CD4-positive, alpha-beta T cell (primary cell): ENCODE measurements around the gene APP. TPM values are rescaled to one million over a fixed set of nuclear protein-coding genes. Genes with fewer than 3 reads are reported as not detected.
"Not testable (repeated sequence)": the region's sequence is repeated elsewhere in the genome, so short reads cannot be mapped to it uniquely, and the experiment has no call there.

Experiments used
- ATAC-seq: fragments of 200-7000 bp; cut with Tn5 transposase; one replicate; pipeline ENCODE4 v1.10.0; 2022; ENCODE audit warnings: mild to moderate bottlenecking; ENCODE audit not compliant: poor library complexity
- CTCF ChIA-PET: fragments of 350-600 bp; sonication (Branson Sonifier 250); formaldehyde crosslinking; loops from one replicate; lab custom pipeline; 2021; ENCODE audit warnings: antibody characterized with exemption, inconsistent platforms; lab: Charles Lee
- POLR2A ChIA-PET: fragments of 350-600 bp; sonication (Branson Sonifier 250); formaldehyde crosslinking; loops from one replicate; lab custom pipeline; 2021; ENCODE audit warnings: antibody characterized with exemption, inconsistent platforms; lab: Charles Lee
- DNase-seq, 14 experiments: peaks; one replicate each; pipeline ENCODE4 v3.0.0-alpha.2; 2013 to 2020; ENCODE audit warnings: mixed read lengths in 2 of 14
- H3K27ac ChIP-seq, 2 donors: one replicate each; pipeline versions ENCODE4 v1.5.1 to v1.7.0; 2013; ENCODE audit warnings: low read length in 2 of 2, low read depth in 1 of 2, mild to moderate bottlenecking in 1 of 2
- H3K27me3 ChIP-seq, 2 experiments: 1 replicate in 1 of 2; 2 replicates in 1 of 2; pipeline versions ENCODE4 v1.6.1 to v1.7.0; 2013; ENCODE audit warnings: low read length in 2 of 2, control low read depth in 1 of 2, mild to moderate bottlenecking in 1 of 2, moderate library complexity in 1 of 2; ENCODE audit not compliant: insufficient read depth in 2 of 2, control insufficient read depth in 1 of 2
- H3K36me3 ChIP-seq: one replicate; pipeline ENCODE4 v1.6.1; 2013; ENCODE audit warnings: low read length, control low read depth; ENCODE audit not compliant: insufficient read depth
- H3K4me1 ChIP-seq: one replicate; pipeline ENCODE4 v1.6.1; 2013; ENCODE audit warnings: low read length, control low read depth; ENCODE audit not compliant: insufficient read depth
- H3K4me3 ChIP-seq: one replicate; pipeline ENCODE4 v1.5.1; 2013; ENCODE audit warnings: mild to moderate bottlenecking, low read length, moderate library complexity
- H3K9me3 ChIP-seq, 2 experiments: 1 replicate in 1 of 2; 2 replicates in 1 of 2; pipeline versions ENCODE4 v1.6.1 to v1.7.0; 2013; ENCODE audit warnings: low read length in 2 of 2, mild to moderate bottlenecking in 2 of 2, control low read depth in 1 of 2, moderate library complexity in 1 of 2; ENCODE audit not compliant: control insufficient read depth in 1 of 2, insufficient read depth in 1 of 2
- H3K27ac Mint-ChIP-seq: one replicate; pipeline ENCODE4 v1.8.0; 2020; ENCODE audit warnings: mixed read lengths
- H3K27me3 Mint-ChIP-seq: one replicate; pipeline ENCODE4 v1.8.0; 2021; ENCODE audit warnings: mixed read lengths
- H3K36me3 Mint-ChIP-seq: one replicate; pipeline ENCODE4 v1.8.0; 2021; ENCODE audit warnings: low read depth, mixed read lengths
- H3K4me1 Mint-ChIP-seq: one replicate; pipeline ENCODE4 v1.8.0; 2021; ENCODE audit warnings: low read depth, mixed read lengths
- H3K4me3 Mint-ChIP-seq: one replicate; pipeline ENCODE4 v1.8.0; 2020; ENCODE audit warnings: mild to moderate bottlenecking, mixed read lengths
- H3K9me3 Mint-ChIP-seq: one replicate; pipeline ENCODE4 v1.8.0; 2020; ENCODE audit warnings: mixed read lengths
- CTCF ChIP-seq: fragments of 200-600 bp; IDR thresholded peaks from one replicate; pipeline ENCODE4 v1.8.0; 2022; ENCODE audit warnings: antibody characterized with exemption, mild to moderate bottlenecking
- intact Hi-C, 2 experiments: fragments of 100-400 bp; cut with DNase I in 1 of 2; cut with micrococcal nuclease in 1 of 2; formaldehyde crosslinking; loops; one replicate each; pipeline versions ENCODE4 v1.15.1 to v1.9.0; 2023 to 2025; cut with DNase I, micrococcal nuclease
- total RNA-seq, 174 experiments: library from RNA in 2 of 174; stranded (reverse) in 2 of 174; gene quantifications; one replicate each; pipeline ENCODE4 v1.2.3 and lab custom pipeline; 2021 to 2026

APP gene
- total RNA-seq, 2 experiments from 2014 or later: 43.6 to 44.4 TPM

GRCh38 chr21:25925064-25925800 lies 245.3 kb downstream of the APP start:
- no peaks in the 10 kb centered on the region for H3K9me3 Mint-ChIP-seq
- intact Hi-C loops: no loop called here
- CTCF ChIA-PET: no interaction called here

GRCh38 chr21:25918152-25918551 lies 252.4 kb downstream of the APP start:
- H3K4me1 Mint-ChIP-seq, ATAC-seq, H3K4me3 ChIP-seq, H3K4me1 ChIP-seq, H3K36me3 ChIP-seq, H3K27ac Mint-ChIP-seq, POLR2A ChIA-PET, CTCF ChIA-PET, H3K4me3 Mint-ChIP-seq, H3K27me3 Mint-ChIP-seq, H3K9me3 Mint-ChIP-seq, intact Hi-C loops, H3K27me3 ChIP-seq, H3K36me3 Mint-ChIP-seq, DNase-seq, H3K27ac ChIP-seq, H3K9me3 ChIP-seq: not testable (repeated sequence)

More at GRCh38 chr21:25925064-25925800, 245.3 kb downstream of the APP start:
- no peaks in the 10 kb centered on the region for H3K9me3 ChIP-seq
- no peaks in the 10 kb centered on the region for H3K4me1 ChIP-seq
- no peak for TF ChIP-seq CTCF
- H3K27ac ChIP-seq: no peak overlapping the region
- no peaks in the 10 kb centered on the region for H3K27me3 ChIP-seq
- Mint-ChIP-seq H3K27ac (no peak overlapping the region), H3K36me3 (peaks cover 25% of the 10 kb centered on the region), H3K4me3 (no peak overlapping the region), H3K4me1 (no peaks in the 10 kb centered on the region), H3K27me3 (no peaks in the 10 kb centered on the region)
- no peak for ATAC-seq
- no peak for DNase-seq
- POLR2A ChIA-PET: no interaction called here
- no peak overlapping the region for H3K4me3 ChIP-seq
- no peaks in the 10 kb centered on the region for H3K36me3 ChIP-seq

- Histone ChIP-seq H3K36me3 (no peaks in the 10 kb centered on the region), H3K9me3 (no peaks in the 10 kb centered on the region), H3K27ac (no peak overlapping the region), H3K4me1 (no peaks in the 10 kb centered on the region), H3K27me3 (no peaks in the 10 kb centered on the region), H3K4me3 (no peak overlapping the region)
- H3K27me3 Mint-ChIP-seq: no peaks in the 10 kb centered on the region
- DNase-seq (no peak), ATAC-seq (no peak)
- no peak overlapping the region for H3K4me3 Mint-ChIP-seq
- H3K4me1 Mint-ChIP-seq: no peaks in the 10 kb centered on the region
- intact Hi-C loops: no loop called here
- CTCF ChIA-PET: no interaction called here
- H3K9me3 Mint-ChIP-seq: no peaks in the 10 kb centered on the region
- no peak overlapping the region for H3K27ac Mint-ChIP-seq
- TF ChIP-seq CTCF: no peak
- H3K36me3 Mint-ChIP-seq: peaks cover 15% of the 10 kb centered on the region
- POLR2A ChIA-PET: no interaction called here
These were observed 254.3 kb downstream of the APP start for GRCh38 chr21:25916226-25916625.

- intact Hi-C loops: no loop called here
- Mint-ChIP-seq H3K9me3 (no peaks in the 10 kb centered on the region), H3K4me1 (no peaks in the 10 kb centered on the region), H3K36me3 (peaks cover 25% of the 10 kb centered on the region), H3K27ac (no peak overlapping the region), H3K27me3 (no peaks in the 10 kb centered on the region), H3K4me3 (no peak overlapping the region)
- POLR2A ChIA-PET: no interaction called here
- Histone ChIP-seq H3K27ac (no peak overlapping the region), H3K36me3 (no peaks in the 10 kb centered on the region), H3K9me3 (no peaks in the 10 kb centered on the region), H3K4me1 (no peaks in the 10 kb centered on the region), H3K4me3 (no peak overlapping the region), H3K27me3 (no peaks in the 10 kb centered on the region)
- no peak for DNase-seq
- CTCF ChIA-PET: no interaction called here
- no peak for ATAC-seq
- no peak for TF ChIP-seq CTCF
These were observed 257.1 kb downstream of the APP start for GRCh38 chr21:25913479-25913878.
